Osteoblast (primary cell): ENCODE data around the gene DCDC2. TPM values are rescaled to one million over a fixed set of nuclear protein-coding genes. Genes with fewer than 3 reads are reported as not detected.

Experiments
- DNase-seq: peaks from one replicate; pipeline ENCODE4 v3.0.0; 2011; ENCODE audit warnings: low spot score, mixed read lengths; ENCODE audit not compliant: insufficient read length; ENCODE audit errors: missing footprints
- H2AFZ ChIP-seq: 2 replicates; pipeline ENCODE4 v1.6.0; 2011; ENCODE audit warnings: mild to moderate bottlenecking, low read length
- H3K27ac ChIP-seq: 2 replicates; pipeline ENCODE4 v1.5.1; 2011; ENCODE audit warnings: mild to moderate bottlenecking, low read depth, low read length, moderate library complexity
- H3K27me3 ChIP-seq: 2 replicates; pipeline ENCODE4 v1.6.0; 2012; ENCODE audit warnings: mild to moderate bottlenecking, control low read depth, inconsistent platforms, low read length, moderate library complexity; ENCODE audit not compliant: insufficient read depth
- H3K36me3 ChIP-seq: 2 replicates; pipeline ENCODE4 v1.5.1; 2011; ENCODE audit warnings: mild to moderate bottlenecking, low read length, control low read depth, moderate library complexity; ENCODE audit not compliant: insufficient read depth
- H3K4me1 ChIP-seq: 2 replicates; pipeline ENCODE4 v1.5.1; 2011; ENCODE audit warnings: mild to moderate bottlenecking, low read length, control low read depth, moderate library complexity; ENCODE audit not compliant: insufficient read depth
- H3K4me2 ChIP-seq: 2 replicates; pipeline ENCODE4 v1.6.0; 2011; ENCODE audit warnings: mild to moderate bottlenecking, low read length; ENCODE audit not compliant: insufficient read depth
- H3K4me3 ChIP-seq: fragments of 200-600 bp; sonication (generic); 3 replicates; pipeline ENCODE4 v1.5.1; 2012; ENCODE audit warnings: mild to moderate bottlenecking, low read length, inconsistent platforms; ENCODE audit not compliant: insufficient read depth
- H3K79me2 ChIP-seq: 2 replicates; pipeline ENCODE4 v1.6.0; 2012; ENCODE audit warnings: mild to moderate bottlenecking, low read length, control low read depth, inconsistent platforms; ENCODE audit not compliant: insufficient read depth
- H3K9me3 ChIP-seq: 2 replicates; pipeline ENCODE4 v1.5.1; 2011; ENCODE audit warnings: low read depth, low read length, control low read depth
- H4K20me1 ChIP-seq: 2 replicates; pipeline ENCODE4 v1.6.0; 2012; ENCODE audit warnings: mild to moderate bottlenecking, low read length, control low read depth; ENCODE audit not compliant: insufficient read depth
- total RNA-seq: library from RNA; depleted of rRNA; stranded (reverse); fragments of >200 nt; gene quantifications from 2 replicates; pipeline ENCODE4 v1.2.3, GENCODE V29; 2012
- TF ChIP-seq, protein P1 (sequence below): IDR thresholded peaks from 2 replicates; pipeline ENCODE4 v1.5.1; 2011; ENCODE audit warnings: mild to moderate bottlenecking, low read depth, low read length, moderate library complexity; ENCODE audit errors: extremely low read depth

The DCDC2 gene
- total RNA-seq, 1 donor = under 0.01 TPM

DNA sequence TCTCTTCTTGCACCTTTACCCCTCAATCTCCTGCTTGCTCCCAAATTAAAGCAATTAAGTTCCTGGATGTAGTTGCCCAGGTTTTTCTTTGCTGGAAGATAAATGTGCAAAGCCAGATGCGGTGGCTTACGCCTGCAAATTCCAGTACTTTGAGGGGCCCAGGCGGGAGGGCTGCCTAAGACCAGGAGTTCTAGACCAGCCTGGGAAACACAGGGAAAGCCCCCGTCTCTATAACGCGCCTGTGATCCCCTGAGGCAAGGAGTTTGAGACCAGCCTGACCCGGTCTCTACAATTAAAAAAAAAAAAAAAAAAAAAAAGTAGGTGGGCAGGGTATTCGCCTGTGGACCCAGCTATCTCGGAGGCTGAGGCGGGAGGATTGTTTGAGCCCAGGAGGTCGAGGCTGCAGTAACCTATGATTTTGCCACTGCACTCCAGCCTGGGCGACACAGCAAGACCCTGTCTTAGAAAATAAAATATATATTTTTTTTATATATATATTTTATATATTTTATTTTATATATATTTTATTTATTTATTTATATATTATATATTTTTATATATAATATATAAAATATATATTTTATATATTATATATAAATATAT is 461 bp upstream of the DCDC2 start:
- peak overlapping the region; percentile 65 for H3K4me2 ChIP-seq
- DNase-seq = no peak
- no peak overlapping the region for H3K27ac ChIP-seq
- peak overlapping the region; percentile 39 for H3K4me3 ChIP-seq
- TF ChIP-seq, protein P1, sequence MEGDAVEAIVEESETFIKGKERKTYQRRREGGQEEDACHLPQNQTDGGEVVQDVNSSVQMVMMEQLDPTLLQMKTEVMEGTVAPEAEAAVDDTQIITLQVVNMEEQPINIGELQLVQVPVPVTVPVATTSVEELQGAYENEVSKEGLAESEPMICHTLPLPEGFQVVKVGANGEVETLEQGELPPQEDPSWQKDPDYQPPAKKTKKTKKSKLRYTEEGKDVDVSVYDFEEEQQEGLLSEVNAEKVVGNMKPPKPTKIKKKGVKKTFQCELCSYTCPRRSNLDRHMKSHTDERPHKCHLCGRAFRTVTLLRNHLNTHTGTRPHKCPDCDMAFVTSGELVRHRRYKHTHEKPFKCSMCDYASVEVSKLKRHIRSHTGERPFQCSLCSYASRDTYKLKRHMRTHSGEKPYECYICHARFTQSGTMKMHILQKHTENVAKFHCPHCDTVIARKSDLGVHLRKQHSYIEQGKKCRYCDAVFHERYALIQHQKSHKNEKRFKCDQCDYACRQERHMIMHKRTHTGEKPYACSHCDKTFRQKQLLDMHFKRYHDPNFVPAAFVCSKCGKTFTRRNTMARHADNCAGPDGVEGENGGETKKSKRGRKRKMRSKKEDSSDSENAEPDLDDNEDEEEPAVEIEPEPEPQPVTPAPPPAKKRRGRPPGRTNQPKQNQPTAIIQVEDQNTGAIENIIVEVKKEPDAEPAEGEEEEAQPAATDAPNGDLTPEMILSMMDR = no peak
- no peaks in the 10 kb centered on the region for H3K9me3 ChIP-seq
- H3K27me3 ChIP-seq = peaks cover 26% of the 10 kb centered on the region
- H2AFZ ChIP-seq = peak overlapping the region; percentile 59
- H3K4me1 ChIP-seq = peaks cover 5% of the 10 kb centered on the region
- no peaks in the 10 kb centered on the region for H3K36me3 ChIP-seq
- H3K79me2 ChIP-seq = no peaks in the 10 kb centered on the region
- no peaks in the 10 kb centered on the region for H4K20me1 ChIP-seq

DNA sequence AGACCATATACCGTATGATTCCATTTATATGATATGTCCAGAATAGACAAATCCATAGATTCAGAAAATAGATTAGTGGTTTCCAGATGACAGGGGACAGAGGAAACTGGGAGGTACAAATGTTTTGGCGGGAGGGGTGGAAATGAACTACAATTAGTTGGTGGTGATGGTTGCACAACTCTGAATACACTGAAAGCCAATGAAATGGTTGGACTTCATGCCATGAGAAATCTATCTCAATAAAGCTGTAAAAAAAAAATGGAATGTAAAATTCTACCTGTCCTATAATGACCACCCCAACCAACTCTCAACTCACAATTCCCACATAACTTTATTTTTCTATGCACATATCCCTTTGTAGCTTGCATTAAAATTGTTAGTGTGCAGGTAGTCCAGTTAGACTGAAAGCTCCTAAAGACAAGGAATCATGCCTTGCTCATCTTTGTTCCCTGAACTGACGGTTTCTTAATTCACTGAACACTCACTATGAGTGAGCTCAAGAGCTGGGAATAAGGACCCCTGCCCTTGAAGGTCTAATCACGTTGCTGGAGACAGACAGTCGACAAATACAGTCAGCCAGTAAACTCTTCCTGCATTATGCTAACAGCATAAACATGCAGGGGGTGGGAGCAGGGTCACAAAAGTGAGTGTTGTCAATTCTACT is 1.4 kb downstream of the DCDC2 start:
- no peaks in the 10 kb centered on the region for H3K79me2 ChIP-seq
- TF ChIP-seq, protein P1 = no peak
- no peak overlapping the region for H3K4me3 ChIP-seq
- no peak overlapping the region for H3K4me2 ChIP-seq
- no peaks in the 10 kb centered on the region for H3K9me3 ChIP-seq
- no peaks in the 10 kb centered on the region for H4K20me1 ChIP-seq
- no peaks in the 10 kb centered on the region for H3K36me3 ChIP-seq
- peaks cover 5% of the 10 kb centered on the region for H3K4me1 ChIP-seq
- H3K27me3 ChIP-seq = peaks cover 26% of the 10 kb centered on the region
- DNase-seq = no peak
- H2AFZ ChIP-seq = no peak overlapping the region
- H3K27ac ChIP-seq = no peak overlapping the region

DNA sequence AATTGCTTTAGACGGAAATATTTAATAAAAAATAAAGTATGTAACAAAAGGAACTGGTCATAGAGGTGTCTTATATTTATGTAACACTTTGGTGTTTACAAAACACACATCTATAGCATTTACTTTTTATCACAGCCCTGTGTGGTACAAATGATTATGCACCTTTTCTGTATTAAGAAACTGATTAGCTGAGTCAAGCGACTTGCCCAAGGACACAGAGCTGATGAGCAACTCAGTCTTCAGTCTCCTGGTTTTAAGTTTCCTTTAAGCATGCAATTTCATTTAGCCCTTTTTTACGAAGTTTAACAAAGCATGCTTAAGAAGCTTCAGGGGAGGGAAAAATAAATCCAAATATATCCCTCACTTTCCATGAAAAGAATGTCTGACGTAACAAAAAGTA is 2.5 kb downstream of the DCDC2 start:
- Histone ChIP-seq H3K4me1 (peaks cover 5% of the 10 kb centered on the region), H3K79me2 (no peaks in the 10 kb centered on the region), H3K4me3 (no peak overlapping the region), H3K9me3 (no peaks in the 10 kb centered on the region), H2AFZ (no peak overlapping the region), H3K36me3 (no peaks in the 10 kb centered on the region), H4K20me1 (no peaks in the 10 kb centered on the region), H3K4me2 (no peak overlapping the region), H3K27ac (no peak overlapping the region), H3K27me3 (peaks cover 26% of the 10 kb centered on the region)
- TF ChIP-seq, protein P1 = no peak
- DNase-seq = no peak

DNA sequence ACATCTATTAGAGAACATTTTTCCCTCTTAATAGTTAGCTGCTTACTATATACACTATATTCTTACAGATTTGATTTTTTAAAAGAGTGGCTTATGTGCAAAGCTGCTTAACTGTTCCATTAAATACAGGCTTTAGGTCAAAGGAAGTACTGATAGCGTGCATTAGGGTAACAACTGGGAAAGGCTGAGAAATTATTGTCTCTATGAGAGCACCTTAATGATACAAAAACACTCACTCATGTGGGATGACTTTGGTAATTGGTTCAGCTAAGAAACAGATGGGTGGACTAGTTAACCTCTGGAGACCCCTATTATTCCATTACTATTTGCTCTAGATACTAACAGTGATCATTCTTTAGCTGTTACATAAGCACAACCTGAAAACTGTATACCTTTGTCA is 4.0 kb downstream of the DCDC2 start:
- TF ChIP-seq, protein P1 = no peak
- Histone ChIP-seq H3K27ac (no peak overlapping the region), H3K36me3 (no peaks in the 10 kb centered on the region), H4K20me1 (no peaks in the 10 kb centered on the region), H3K4me3 (no peak overlapping the region), H3K27me3 (peaks cover 26% of the 10 kb centered on the region), H3K79me2 (no peaks in the 10 kb centered on the region), H3K9me3 (no peaks in the 10 kb centered on the region), H3K4me1 (no peaks in the 10 kb centered on the region), H2AFZ (no peak overlapping the region), H3K4me2 (no peak overlapping the region)
- no peak for DNase-seq
